HEK293 (cell line): ENCODE data around the gene ALG3.

Experiments used
- CTCF ChIA-PET: fragments of 350-600 bp; formaldehyde crosslinking; extraction: SDS; loops from one replicate; lab custom pipeline; 2021; ENCODE audit warnings: antibody characterized with exemption; lab: Yijun Ruan, JAX
- POLR2A ChIA-PET: fragments of 300-600 bp; formaldehyde crosslinking; extraction: SDS; loops from one replicate; lab custom pipeline; 2020; ENCODE audit warnings: antibody characterized with exemption, inconsistent platforms; lab: Yijun Ruan, JAX
- H3K27ac ChIP-seq: fragments of 200-500 bp; sonication (Bioruptor generic); 2 replicates; pipeline ENCODE4 v1.5.1; 2014; ENCODE audit warnings: low read depth, low read length, control low read depth, inconsistent platforms; ENCODE audit errors: extremely low read depth
- H3K36me3 ChIP-seq, 2 experiments: fragments of 200-500 bp in 1 of 2; sonication (Bioruptor generic) in 1 of 2; 1 replicate in 1 of 2; 2 replicates in 1 of 2; pipeline ENCODE4 v1.5.1; 2014 to 2017; ENCODE audit warnings: inconsistent platforms in 2 of 2, low read length in 2 of 2; ENCODE audit not compliant: control insufficient read depth in 2 of 2, insufficient read depth in 1 of 2
- H3K4me1 ChIP-seq: fragments of 200-500 bp; sonication (Bioruptor generic); 2 replicates; pipeline ENCODE4 v1.5.1; 2014; ENCODE audit warnings: mild to moderate bottlenecking, low read length, inconsistent platforms; ENCODE audit not compliant: control insufficient read depth, insufficient read depth
- H3K4me3 ChIP-seq: 2 replicates; pipeline ENCODE4 v1.5.1; 2011; ENCODE audit warnings: low read depth, mild to moderate bottlenecking, control low read depth, low read length, moderate library complexity
- H3K9me3 ChIP-seq: fragments of 200-500 bp; sonication (Bioruptor generic); 2 replicates; pipeline ENCODE4 v1.5.1; 2014; ENCODE audit warnings: low read depth, low read length, inconsistent platforms; ENCODE audit not compliant: control insufficient read depth, insufficient read depth
- BCL11A ChIP-seq: fragments of 450-650 bp; formaldehyde crosslinking; IDR thresholded peaks from 2 replicates; pipeline ENCODE4 v1.5.1; 2016; ENCODE audit warnings: low read depth, missing biosample characterization, missing genetic modification characterization
- HOXA7 ChIP-seq: sonication (generic); formaldehyde crosslinking; IDR thresholded peaks from 2 replicates; pipeline ENCODE4 v1.8.1; 2022; ENCODE audit warnings: missing genetic modification reagents, borderline replicate concordance
- HOXC10 ChIP-seq: sonication (generic); formaldehyde crosslinking; IDR thresholded peaks from 2 replicates; pipeline ENCODE4 v1.8.1; 2023; ENCODE audit warnings: mild to moderate bottlenecking, missing genetic modification reagents
- KLF7 ChIP-seq: fragments of 450-650 bp; formaldehyde crosslinking; IDR thresholded peaks from 2 replicates; pipeline ENCODE4 v1.5.1; 2016; ENCODE audit warnings: missing biosample characterization, missing genetic modification characterization, borderline replicate concordance
- OVOL3 ChIP-seq: fragments of 450-650 bp; formaldehyde crosslinking; IDR thresholded peaks from 2 replicates; pipeline ENCODE4 v1.5.1; 2016; ENCODE audit warnings: missing biosample characterization, missing genetic modification characterization
- TCF7L2 ChIP-seq: IDR thresholded peaks from 2 replicates; pipeline ENCODE4 v1.6.1; 2011; ENCODE audit warnings: low read depth, mild to moderate bottlenecking, inconsistent platforms, low read length, moderate library complexity, borderline replicate concordance
- ZBTB44 ChIP-seq: fragments of 450-650 bp; IDR thresholded peaks from 2 replicates; pipeline ENCODE4 v1.5.1; 2018; ENCODE audit warnings: missing biosample characterization, mild to moderate bottlenecking, missing genetic modification characterization
- ZFHX2 ChIP-seq: fragments of 450-650 bp; formaldehyde crosslinking; conservative IDR thresholded peaks from 2 replicates; pipeline ENCODE4 v1.5.1; 2016; ENCODE audit warnings: missing biosample characterization, missing genetic modification characterization
- ZNF223 ChIP-seq: fragments of 450-650 bp; formaldehyde crosslinking; IDR thresholded peaks from 2 replicates; pipeline ENCODE4 v1.5.1; 2016; ENCODE audit warnings: missing biosample characterization, missing genetic modification characterization
- ZNF366 ChIP-seq: fragments of 450-650 bp; formaldehyde crosslinking; conservative IDR thresholded peaks from 2 replicates; pipeline ENCODE4 v1.5.1; 2016; ENCODE audit warnings: missing biosample characterization, missing genetic modification characterization
- ZNF518A ChIP-seq: fragments of 450-650 bp; formaldehyde crosslinking; conservative IDR thresholded peaks from 2 replicates; pipeline ENCODE4 v1.5.1; 2016; ENCODE audit warnings: low read depth, missing biosample characterization, missing genetic modification characterization
- ZNF549 ChIP-seq: fragments of 450-650 bp; IDR thresholded peaks from 2 replicates; pipeline ENCODE4 v1.5.1; 2018; ENCODE audit warnings: missing biosample characterization, missing genetic modification characterization, mild to moderate bottlenecking, inconsistent platforms, moderate library complexity
- ZNF585B ChIP-seq: fragments of 450-650 bp; formaldehyde crosslinking; IDR thresholded peaks from 2 replicates; pipeline ENCODE4 v1.5.1; 2016; ENCODE audit warnings: missing biosample characterization, missing genetic modification characterization
- ZNF600 ChIP-seq: fragments of 450-650 bp; formaldehyde crosslinking; IDR thresholded peaks from 2 replicates; pipeline ENCODE4 v1.5.1; 2016; ENCODE audit warnings: missing biosample characterization, missing genetic modification characterization
- ZSCAN23 ChIP-seq: fragments of 450-650 bp; formaldehyde crosslinking; IDR thresholded peaks from 2 replicates; pipeline ENCODE4 v1.5.1; 2016; ENCODE audit warnings: missing biosample characterization, missing genetic modification characterization
- TF ChIP-seq, protein P1 (sequence below): fragments of 450-650 bp; formaldehyde crosslinking; optimal IDR thresholded peaks from 2 replicates; pipeline ENCODE3; 2016; ENCODE audit warnings: missing biosample characterization, mild to moderate bottlenecking, missing genetic modification characterization
- TF ChIP-seq, protein P2 (sequence below): fragments of 450-650 bp; formaldehyde crosslinking; IDR thresholded peaks from 2 replicates; pipeline ENCODE4 v1.5.1; 2017; ENCODE audit warnings: missing biosample characterization, missing genetic modification characterization
- TF ChIP-seq, protein P3 (sequence below): fragments of 450-650 bp; formaldehyde crosslinking; IDR thresholded peaks from 2 replicates; pipeline ENCODE4 v1.5.1; 2016; ENCODE audit warnings: missing biosample characterization, missing genetic modification characterization
- TF ChIP-seq, protein P4 (sequence below): fragments of 450-650 bp; formaldehyde crosslinking; IDR thresholded peaks from 2 replicates; pipeline ENCODE4 v1.5.1; 2016; ENCODE audit warnings: missing biosample characterization, missing genetic modification characterization
- TF ChIP-seq, protein P5 (sequence below): fragments of 450-650 bp; formaldehyde crosslinking; IDR thresholded peaks from 2 replicates; pipeline ENCODE4; 2016; ENCODE audit warnings: missing biosample characterization, missing genetic modification characterization

The ALG3 gene

DNA sequence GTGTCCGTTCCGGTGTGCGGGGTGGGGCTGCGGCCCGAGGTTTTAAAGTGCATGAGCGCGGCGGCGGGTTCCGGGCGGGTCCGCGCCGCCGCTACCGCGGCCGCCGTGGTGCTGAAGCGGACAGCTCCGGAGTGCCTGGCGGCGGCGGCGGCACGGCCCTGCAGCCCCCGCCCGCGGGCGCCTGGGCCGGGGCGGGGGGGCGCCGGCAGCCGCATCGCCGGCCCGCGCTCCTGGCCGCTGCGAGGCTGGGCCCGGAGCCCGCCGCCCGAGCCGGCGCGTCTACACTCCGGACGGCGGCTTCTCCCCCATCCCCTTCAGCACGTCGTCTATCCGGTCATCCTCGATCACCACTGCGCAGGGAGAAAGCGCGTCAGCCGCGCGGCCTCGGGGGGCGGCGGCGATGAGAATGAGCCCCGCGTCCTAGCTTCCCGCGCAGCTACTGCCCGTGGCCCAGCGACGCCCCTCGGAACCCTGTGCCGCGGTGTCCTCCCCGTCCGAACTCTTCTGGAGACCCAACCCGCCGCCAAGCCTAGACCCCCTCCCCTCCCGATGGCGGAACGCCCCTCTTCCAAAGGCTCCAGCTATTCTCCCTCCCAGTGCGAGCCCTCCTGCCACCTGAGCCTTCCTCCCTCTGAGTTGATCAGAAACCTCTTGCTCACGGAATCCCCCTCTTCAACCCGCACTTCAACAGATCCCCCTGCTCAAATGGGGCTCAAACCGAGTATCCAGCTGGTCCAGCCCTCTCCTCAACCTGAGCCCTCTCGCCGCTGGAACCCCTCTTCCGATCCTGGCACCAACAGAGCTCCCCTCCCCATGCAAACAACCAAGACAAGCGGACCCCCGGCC lies 11.3 kb upstream of the ALG3 start (continued):
- TF ChIP-seq, protein P1, sequence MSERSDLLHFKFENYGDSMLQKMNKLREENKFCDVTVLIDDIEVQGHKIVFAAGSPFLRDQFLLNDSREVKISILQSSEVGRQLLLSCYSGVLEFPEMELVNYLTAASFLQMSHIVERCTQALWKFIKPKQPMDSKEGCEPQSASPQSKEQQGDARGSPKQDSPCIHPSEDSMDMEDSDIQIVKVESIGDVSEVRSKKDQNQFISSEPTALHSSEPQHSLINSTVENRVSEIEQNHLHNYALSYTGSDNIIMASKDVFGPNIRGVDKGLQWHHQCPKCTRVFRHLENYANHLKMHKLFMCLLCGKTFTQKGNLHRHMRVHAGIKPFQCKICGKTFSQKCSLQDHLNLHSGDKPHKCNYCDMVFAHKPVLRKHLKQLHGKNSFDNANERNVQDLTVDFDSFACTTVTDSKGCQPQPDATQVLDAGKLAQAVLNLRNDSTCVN (tag by site-specific recombination), result peak; percentile 73
- 0 out of 2 replicates have a peak, but pooled peaks have one; percentile 17 for TF ChIP-seq ZNF366 (tag by site-specific recombination)
- no peak for TF ChIP-seq HOXA7 (CRISPR knock-in tag)
- no peak for TF ChIP-seq ZNF549
- TF ChIP-seq BCL11A (tag by site-specific recombination), result no peak
- TF ChIP-seq, protein P2, sequence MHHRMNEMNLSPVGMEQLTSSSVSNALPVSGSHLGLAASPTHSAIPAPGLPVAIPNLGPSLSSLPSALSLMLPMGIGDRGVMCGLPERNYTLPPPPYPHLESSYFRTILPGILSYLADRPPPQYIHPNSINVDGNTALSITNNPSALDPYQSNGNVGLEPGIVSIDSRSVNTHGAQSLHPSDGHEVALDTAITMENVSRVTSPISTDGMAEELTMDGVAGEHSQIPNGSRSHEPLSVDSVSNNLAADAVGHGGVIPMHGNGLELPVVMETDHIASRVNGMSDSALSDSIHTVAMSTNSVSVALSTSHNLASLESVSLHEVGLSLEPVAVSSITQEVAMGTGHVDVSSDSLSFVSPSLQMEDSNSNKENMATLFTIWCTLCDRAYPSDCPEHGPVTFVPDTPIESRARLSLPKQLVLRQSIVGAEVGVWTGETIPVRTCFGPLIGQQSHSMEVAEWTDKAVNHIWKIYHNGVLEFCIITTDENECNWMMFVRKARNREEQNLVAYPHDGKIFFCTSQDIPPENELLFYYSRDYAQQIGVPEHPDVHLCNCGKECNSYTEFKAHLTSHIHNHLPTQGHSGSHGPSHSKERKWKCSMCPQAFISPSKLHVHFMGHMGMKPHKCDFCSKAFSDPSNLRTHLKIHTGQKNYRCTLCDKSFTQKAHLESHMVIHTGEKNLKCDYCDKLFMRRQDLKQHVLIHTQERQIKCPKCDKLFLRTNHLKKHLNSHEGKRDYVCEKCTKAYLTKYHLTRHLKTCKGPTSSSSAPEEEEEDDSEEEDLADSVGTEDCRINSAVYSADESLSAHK (tag by site-specific recombination), result no peak
- no peak for TF ChIP-seq ZFHX2 (tag by site-specific recombination)
- TF ChIP-seq, protein P3, sequence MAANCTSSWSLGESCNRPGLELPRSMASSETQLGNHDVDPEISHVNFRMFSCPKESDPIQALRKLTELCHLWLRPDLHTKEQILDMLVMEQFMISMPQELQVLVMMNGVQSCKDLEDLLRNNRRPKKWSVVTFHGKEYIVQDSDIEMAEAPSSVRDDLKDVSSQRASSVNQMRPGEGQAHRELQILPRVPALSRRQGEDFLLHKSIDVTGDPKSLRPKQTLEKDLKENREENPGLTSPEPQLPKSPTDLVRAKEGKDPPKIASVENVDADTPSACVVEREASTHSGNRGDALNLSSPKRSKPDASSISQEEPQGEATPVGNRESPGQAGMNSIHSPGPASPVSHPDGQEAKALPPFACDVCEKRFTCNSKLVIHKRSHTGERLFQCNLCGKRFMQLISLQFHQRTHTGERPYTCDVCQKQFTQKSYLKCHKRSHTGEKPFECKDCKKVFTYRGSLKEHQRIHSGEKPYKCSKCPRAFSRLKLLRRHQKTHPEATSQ (tag by site-specific recombination), result no peak
- TF ChIP-seq ZNF585B, result no peak
- TF ChIP-seq, all 188 proteins: peak for 19

DNA sequence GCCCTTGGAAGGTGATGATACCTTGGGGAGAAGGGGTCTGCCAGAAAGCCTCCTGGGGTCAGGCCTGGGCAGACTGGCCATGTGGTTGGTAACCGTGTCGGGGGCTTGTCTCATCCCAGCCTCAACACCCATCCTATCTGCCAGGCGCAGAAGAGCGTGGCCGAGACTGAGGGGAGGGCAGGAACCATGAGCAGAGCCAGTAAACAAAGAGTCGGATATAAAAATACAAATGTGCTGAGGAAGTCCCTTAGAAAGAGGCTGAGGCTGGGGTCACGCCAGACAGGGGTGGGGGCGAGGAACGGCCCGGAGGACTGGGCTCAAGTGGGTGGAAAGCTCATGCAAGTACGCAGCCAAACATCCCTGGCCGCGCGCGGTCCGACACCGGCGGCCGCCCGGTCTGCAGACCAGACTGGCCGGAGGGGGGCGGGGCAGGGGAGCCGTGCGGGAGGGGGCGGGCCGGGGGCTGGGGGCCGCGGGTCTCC lies 10.7 kb upstream of the ALG3 start:
- H3K27ac ChIP-seq, result no peak overlapping the region
- CTCF ChIA-PET, result interaction anchor here (1.1 to 1.4 kb wide), 2 partner anchors 8 to 10 kb away, joined by 3 read pairs; partner anchors contain the start of gene EEF1AKMT4
- no peak overlapping the region for H3K4me3 ChIP-seq
- H3K36me3 ChIP-seq, result peaks cover 0 to 6% of the 10 kb centered on the region in 2 experiments; a peak in 1 of 3 replicates
- H3K9me3 ChIP-seq, result no peaks in the 10 kb centered on the region
- POLR2A ChIA-PET, result interaction anchor here (1.3 to 1.6 kb wide), 2 partner anchors 10 to 83 kb away, joined by 3 to 4 read pairs; partner anchors contain the start of gene EEF1AKMT4
- H3K4me1 ChIP-seq, result no peaks in the 10 kb centered on the region; the same call in 1 of the 2 replicates
- TF ChIP-seq KLF7 (tag by site-specific recombination) (no peak), ZSCAN23 (no peak), OVOL3 (tag by site-specific recombination) (no peak), ZNF223 (no peak), ZBTB44 (tag by site-specific recombination) (no peak), ZNF518A (tag by site-specific recombination) (no peak), TCF7L2 (no peak), ZNF600 (no peak), HOXC10 (CRISPR knock-in tag) (no peak)
- TF ChIP-seq, protein P4, sequence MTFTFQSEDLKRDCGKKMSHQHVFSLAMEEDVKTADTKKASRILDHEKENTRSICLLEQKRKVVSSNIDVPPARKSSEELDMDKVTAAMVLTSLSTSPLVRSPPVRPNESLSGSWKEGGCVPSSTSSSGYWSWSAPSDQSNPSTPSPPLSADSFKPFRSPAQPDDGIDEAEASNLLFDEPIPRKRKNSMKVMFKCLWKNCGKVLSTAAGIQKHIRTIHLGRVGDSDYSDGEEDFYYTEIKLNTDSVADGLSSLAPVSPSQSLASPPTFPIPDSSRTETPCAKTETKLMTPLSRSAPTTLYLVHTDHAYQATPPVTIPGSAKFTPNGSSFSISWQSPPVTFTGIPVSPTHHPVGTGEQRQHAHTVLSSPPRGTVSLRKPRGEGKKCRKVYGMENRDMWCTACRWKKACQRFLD (tag by site-specific recombination), result no peak
- TF ChIP-seq, protein P5, sequence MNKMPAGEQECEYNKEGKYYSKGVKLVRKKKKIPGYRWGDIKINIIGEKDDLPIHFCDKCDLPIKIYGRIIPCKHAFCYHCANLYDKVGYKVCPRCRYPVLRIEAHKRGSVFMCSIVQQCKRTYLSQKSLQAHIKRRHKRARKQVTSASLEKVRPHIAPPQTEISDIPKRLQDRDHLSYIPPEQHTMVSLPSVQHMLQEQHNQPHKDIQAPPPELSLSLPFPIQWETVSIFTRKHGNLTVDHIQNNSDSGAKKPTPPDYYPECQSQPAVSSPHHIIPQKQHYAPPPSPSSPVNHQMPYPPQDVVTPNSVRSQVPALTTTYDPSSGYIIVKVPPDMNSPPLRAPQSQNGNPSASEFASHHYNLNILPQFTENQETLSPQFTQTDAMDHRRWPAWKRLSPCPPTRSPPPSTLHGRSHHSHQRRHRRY (tag by site-specific recombination), result no peak
